Measurements from ENCODE around the gene RPS15. TPM values are rescaled to one million over a fixed set of nuclear protein-coding genes. Genes with fewer than 3 reads are reported as not detected.

The RPS15 gene
- total and polyA plus RNA-seq, 2 of the 13 experiments (the other 11 are each of a cell fraction or from before 2014, with no cell fraction given): 695 to 1,411 TPM

GRCh38 chr19:1482361-1483130 lies 44.4 kb downstream of the RPS15 start (continued):
- TF ChIP-seq ZNF710 (CRISPR knock-in tag; IDR thresholded peaks at IDR 0.05; ENCODE audit: borderline replicate concordance) (no peak), HNF4G (IDR thresholded peaks at IDR 0.05; ENCODE audit: borderline replicate concordance, low read depth, low read length) (peak; percentile 45; the same call in 1 of the 2 replicates), HNF4G (CRISPR knock-in tag; IDR thresholded peaks at IDR 0.05; ENCODE audit: borderline replicate concordance, low read depth) (no peak), JUN (CRISPR knock-in tag; IDR thresholded peaks at IDR 0.05) (no peak)

GRCh38 chr19:1483131-1483978 lies 45.2 kb downstream of the RPS15 start:
- in situ Hi-C loops (cut with HindIII; ENCODE audit: extremely low pct_ligation_motif_present, low pct_unique_long_range_greater_than_20kb): no loop called here
- no peak overlapping the region for H2AFZ ChIP-seq (ENCODE audit: low read length)
- H3K9ac ChIP-seq (ENCODE audit: insufficient read depth, low read depth, low read length): no peak overlapping the region
- peaks cover 4% of the 10 kb centered on the region for H3K79me2 ChIP-seq (ENCODE audit: insufficient read depth, low read length)
- H4K20me1 ChIP-seq (ENCODE audit: insufficient read depth, low read length): 0 out of 2 replicates have a peak, but pooled peaks cover 3% of the 10 kb centered on the region
- H3K4me1 ChIP-seq (ENCODE audit: insufficient read depth, low read length): peaks cover 33% of the 10 kb centered on the region
- CTCF ChIA-PET (ENCODE audit: low intra/inter-chr PET ratio, low total read pairs): no interaction called here
- H3K9me3 ChIP-seq (ENCODE audit: low read length): no peaks in the 10 kb centered on the region
- no peak for FAIRE-seq
- 94% methylated on average over 34 of the region's 77 CpGs for WGBS (ENCODE audit: low lambda C conversion rate)
- H3K27ac ChIP-seq (ENCODE audit: extremely low read length, insufficient read depth, low read length): no peak overlapping the region
- H3K27me3 ChIP-seq (ENCODE audit: control insufficient read depth in 1 of 2, insufficient read depth in 2 of 2, low read length in 2 of 2): no peaks in the 10 kb centered on the region
- TF ChIP-seq ZBTB33 (CRISPR knock-in tag; IDR thresholded peaks at IDR 0.05) (peak; percentile 81; the same call in 1 of the 2 replicates), TP53 (CRISPR knock-in tag; conservative IDR thresholded peaks at IDR 0.05) (no peak), KDM3A (CRISPR knock-in tag; IDR thresholded peaks at IDR 0.05; ENCODE audit: low read depth) (no peak), ZNF124 (CRISPR knock-in tag; IDR thresholded peaks at IDR 0.05) (no peak), RFXANK (CRISPR knock-in tag; IDR thresholded peaks at IDR 0.05) (no peak), ARNT2 (CRISPR knock-in tag; IDR thresholded peaks at IDR 0.05; ENCODE audit: low read depth) (no peak), ZNF562 (CRISPR knock-in tag; IDR thresholded peaks at IDR 0.05; ENCODE audit: borderline replicate concordance) (no peak), ATF4 (CRISPR knock-in tag; IDR thresholded peaks at IDR 0.05) (no peak), ZNF280B (CRISPR knock-in tag; IDR thresholded peaks at IDR 0.05; ENCODE audit: borderline replicate concordance) (no peak)
- no peak for DNase-seq (ENCODE audit: low spot score)
- intact Hi-C loops (cut with micrococcal nuclease; ENCODE audit: unreplicated experiment): no loop called here
- no peak for ATAC-seq
- H3K4me3 ChIP-seq (replicated peaks in 1 of 3; ENCODE audit: insufficient read depth in 1 of 3, low read depth in 2 of 3, low read length in 3 of 3): no peak overlapping the region
- POLR2A ChIA-PET: interaction anchor here (2.7 kb wide), 1 partner anchor 9 kb away, joined by 29 read pairs; the partner anchor contains the start of gene REEP6
- BruUV-seq (replicated peaks): no TSS peak
- no peak overlapping the region for H3K4me2 ChIP-seq (ENCODE audit: low read depth, low read length)
- H3K36me3 ChIP-seq (replicated peaks in 1 of 2; ENCODE audit: control insufficient read depth in 1 of 2, insufficient read depth in 2 of 2, low read length in 2 of 2): no peaks in the 10 kb centered on the region
